Nephron (organoid): ENCODE results near the gene CSMD2.

Experiments
- H3K27ac Mint-ChIP-seq, 3 experiments: 2 replicates each; pipeline ENCODE4 v1.8.0; 2020; ENCODE audit warnings: mixed read lengths in 3 of 3, mild to moderate bottlenecking in 2 of 3, moderate library complexity in 1 of 3
- H3K27me3 Mint-ChIP-seq: 2 replicates; pipeline ENCODE4 v1.8.0; 2021; ENCODE audit warnings: low read depth, mild to moderate bottlenecking, moderate library complexity, mixed read lengths
- H3K36me3 Mint-ChIP-seq: 2 replicates; pipeline ENCODE4 v1.8.0; 2020; ENCODE audit warnings: low read depth, mixed read lengths
- H3K4me1 Mint-ChIP-seq: 2 replicates; pipeline ENCODE4 v1.8.0; 2020; ENCODE audit warnings: mixed read lengths
- H3K4me3 Mint-ChIP-seq, 3 experiments: 2 replicates each; pipeline ENCODE4 v1.8.0; 2020; ENCODE audit warnings: mild to moderate bottlenecking in 3 of 3, mixed read lengths in 3 of 3, moderate library complexity in 2 of 3
- H3K9me3 Mint-ChIP-seq: 2 replicates; pipeline ENCODE4 v1.8.0; 2020; ENCODE audit warnings: mixed read lengths
- TF ChIP-seq, protein P1 (sequence below), 3 experiments: fragments of 200-600 bp; sonication (generic); IDR thresholded peaks; one replicate each; pipeline ENCODE4 v1.5.0; 2021; ENCODE audit warnings: antibody characterized with exemption in 3 of 3; ENCODE audit not compliant: unreplicated experiment in 3 of 3

CSMD2 gene

DNA sequence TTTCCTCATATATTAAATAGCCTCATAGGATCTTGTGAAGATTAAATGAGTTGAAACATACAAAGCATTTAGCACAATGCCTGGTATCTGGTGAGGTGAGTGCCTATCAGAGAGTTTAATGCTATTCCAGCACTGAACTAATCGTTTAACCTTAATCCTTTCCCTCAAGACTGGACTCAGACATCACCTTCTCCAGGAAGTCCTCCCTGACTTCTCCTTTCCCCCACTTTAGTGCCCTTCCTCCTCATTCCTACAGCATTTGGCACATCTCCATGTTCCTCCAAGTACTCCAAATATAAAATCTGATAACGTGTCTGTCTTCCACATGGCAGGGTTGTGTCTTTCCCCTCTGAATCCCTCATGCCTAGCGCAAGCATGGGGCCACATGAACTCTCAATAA, 632.8 kb downstream of the CSMD2 start:
- no peaks in the 10 kb centered on the region for H3K9me3 Mint-ChIP-seq
- TF ChIP-seq, protein P1, sequence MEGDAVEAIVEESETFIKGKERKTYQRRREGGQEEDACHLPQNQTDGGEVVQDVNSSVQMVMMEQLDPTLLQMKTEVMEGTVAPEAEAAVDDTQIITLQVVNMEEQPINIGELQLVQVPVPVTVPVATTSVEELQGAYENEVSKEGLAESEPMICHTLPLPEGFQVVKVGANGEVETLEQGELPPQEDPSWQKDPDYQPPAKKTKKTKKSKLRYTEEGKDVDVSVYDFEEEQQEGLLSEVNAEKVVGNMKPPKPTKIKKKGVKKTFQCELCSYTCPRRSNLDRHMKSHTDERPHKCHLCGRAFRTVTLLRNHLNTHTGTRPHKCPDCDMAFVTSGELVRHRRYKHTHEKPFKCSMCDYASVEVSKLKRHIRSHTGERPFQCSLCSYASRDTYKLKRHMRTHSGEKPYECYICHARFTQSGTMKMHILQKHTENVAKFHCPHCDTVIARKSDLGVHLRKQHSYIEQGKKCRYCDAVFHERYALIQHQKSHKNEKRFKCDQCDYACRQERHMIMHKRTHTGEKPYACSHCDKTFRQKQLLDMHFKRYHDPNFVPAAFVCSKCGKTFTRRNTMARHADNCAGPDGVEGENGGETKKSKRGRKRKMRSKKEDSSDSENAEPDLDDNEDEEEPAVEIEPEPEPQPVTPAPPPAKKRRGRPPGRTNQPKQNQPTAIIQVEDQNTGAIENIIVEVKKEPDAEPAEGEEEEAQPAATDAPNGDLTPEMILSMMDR (IDR thresholded peaks at IDR 0.05; ENCODE audit: unreplicated experiment in 3 of 3), result no peak
- H3K27me3 Mint-ChIP-seq, result no peaks in the 10 kb centered on the region
- H3K36me3 Mint-ChIP-seq, result no peaks in the 10 kb centered on the region
- no peak overlapping the region for H3K4me3 Mint-ChIP-seq
- H3K4me1 Mint-ChIP-seq, result no peaks in the 10 kb centered on the region
- H3K27ac Mint-ChIP-seq, result no peak overlapping the region

DNA sequence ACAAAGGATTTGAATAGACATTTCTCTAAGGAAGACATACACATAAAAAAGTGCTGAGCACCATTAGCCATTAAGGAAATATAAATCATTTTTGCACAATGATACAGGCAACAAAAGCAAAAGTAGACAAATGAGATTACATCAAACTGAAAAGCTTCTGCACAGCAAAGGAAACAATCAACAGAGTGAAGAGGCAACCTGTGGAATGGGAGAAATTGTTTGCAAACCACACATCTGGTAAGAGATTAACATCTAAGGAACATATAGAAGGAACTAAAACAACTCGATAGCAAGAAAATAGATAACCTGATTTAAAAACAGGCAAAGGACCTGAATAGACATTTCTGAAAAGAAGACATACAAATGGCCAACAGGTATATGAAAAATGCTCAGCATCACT, 635.1 kb downstream of the CSMD2 start:
- no peaks in the 10 kb centered on the region for H3K36me3 Mint-ChIP-seq
- no peaks in the 10 kb centered on the region for H3K4me1 Mint-ChIP-seq
- H3K27me3 Mint-ChIP-seq, result no peaks in the 10 kb centered on the region
- TF ChIP-seq, protein P1 (IDR thresholded peaks at IDR 0.05; ENCODE audit: unreplicated experiment in 3 of 3), result no peak
- H3K27ac Mint-ChIP-seq, result no peak overlapping the region
- H3K9me3 Mint-ChIP-seq, result peaks cover 3% of the 10 kb centered on the region
- H3K4me3 Mint-ChIP-seq, result no peak overlapping the region

DNA sequence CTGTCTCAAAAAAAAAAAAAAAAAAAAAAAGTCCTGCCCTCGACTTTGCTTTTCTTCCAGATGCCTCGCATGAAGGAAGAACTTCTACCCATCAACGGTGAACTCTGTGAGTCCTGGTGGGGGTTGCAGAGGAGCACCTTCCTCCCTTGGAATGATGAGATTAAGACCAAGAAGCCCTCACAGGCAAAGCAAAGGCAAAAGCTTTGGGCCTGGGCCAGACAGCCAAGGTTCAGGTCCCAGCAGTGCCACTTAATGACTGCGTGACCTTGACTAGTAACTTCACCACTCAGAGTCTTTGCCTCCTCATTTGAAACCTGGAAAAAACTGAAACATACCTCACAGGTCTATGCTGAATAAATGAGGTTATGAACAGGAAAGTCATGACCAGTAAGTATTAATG, 637.1 kb downstream of the CSMD2 start:
- Mint-ChIP-seq H3K36me3 (no peaks in the 10 kb centered on the region), H3K9me3 (peaks cover 3% of the 10 kb centered on the region), H3K27me3 (peaks cover 4% of the 10 kb centered on the region), H3K4me1 (no peaks in the 10 kb centered on the region), H3K4me3 (no peak overlapping the region), H3K27ac (no peak overlapping the region)
- TF ChIP-seq, protein P1 (IDR thresholded peaks at IDR 0.05; ENCODE audit: unreplicated experiment in 3 of 3), result no peak

DNA sequence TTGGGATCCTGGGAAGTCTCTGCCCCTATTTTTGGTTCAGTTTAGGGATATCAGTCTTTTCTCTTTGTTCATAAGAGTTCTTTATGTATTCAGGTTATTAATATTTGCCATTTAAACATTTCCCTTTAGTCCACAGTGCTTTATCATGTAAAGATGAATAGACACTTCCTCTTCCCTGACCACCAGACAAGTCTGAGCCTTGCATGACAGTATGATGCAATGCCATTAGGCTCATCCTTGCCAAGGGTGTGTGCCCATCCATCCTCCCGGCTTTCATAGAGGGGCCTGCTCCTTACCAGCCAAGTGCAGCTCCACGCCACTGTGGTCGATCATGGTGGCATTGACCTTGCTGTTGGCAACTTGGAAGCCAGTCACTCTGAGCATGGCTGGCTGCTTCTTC, 640.4 kb downstream of the CSMD2 start:
- Mint-ChIP-seq H3K27me3 (peaks cover 4% of the 10 kb centered on the region), H3K4me3 (no peak overlapping the region), H3K4me1 (no peaks in the 10 kb centered on the region), H3K36me3 (no peaks in the 10 kb centered on the region), H3K9me3 (peaks cover 3% of the 10 kb centered on the region), H3K27ac (no peak overlapping the region)
- TF ChIP-seq, protein P1 (IDR thresholded peaks at IDR 0.05; ENCODE audit: unreplicated experiment in 3 of 3), result no peak

DNA sequence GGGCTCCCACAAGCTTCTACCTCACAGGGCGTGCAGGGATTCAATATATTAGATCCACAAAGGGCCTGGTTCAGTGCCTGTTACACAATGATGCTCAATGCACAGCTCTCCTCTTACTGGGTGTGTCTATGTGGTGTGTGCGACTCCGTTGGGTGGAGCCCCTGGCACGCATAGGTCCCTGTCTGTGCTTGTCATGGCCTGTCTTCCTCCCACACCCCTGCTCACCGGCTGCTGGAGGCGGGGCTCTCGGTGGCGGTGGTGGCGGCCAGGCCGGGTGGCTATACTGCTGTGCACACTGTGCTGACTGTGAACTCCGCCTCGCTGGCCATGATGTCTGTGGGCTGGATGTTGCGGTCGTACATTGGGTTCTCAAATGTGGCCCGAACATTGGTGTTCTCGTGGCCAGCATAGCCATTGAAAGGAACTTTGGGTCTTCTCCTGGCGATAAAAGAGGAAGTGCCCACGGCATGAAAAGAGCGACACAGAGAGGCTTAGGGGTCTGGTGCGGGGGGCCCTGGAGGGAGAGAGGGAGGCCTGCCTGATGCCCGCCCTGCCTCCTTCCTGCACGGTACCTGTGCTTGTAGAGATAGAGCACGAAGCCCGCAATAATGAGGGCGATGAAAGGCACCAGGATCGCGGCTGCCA, 645.7 kb downstream of the CSMD2 start:
- Mint-ChIP-seq H3K4me3 (no peak overlapping the region), H3K27ac (no peak overlapping the region), H3K4me1 (peaks cover 11% of the 10 kb centered on the region), H3K36me3 (no peaks in the 10 kb centered on the region), H3K27me3 (no peaks in the 10 kb centered on the region), H3K9me3 (no peaks in the 10 kb centered on the region)
- TF ChIP-seq, protein P1 (IDR thresholded peaks at IDR 0.05; ENCODE audit: unreplicated experiment in 3 of 3), result no peak

DNA sequence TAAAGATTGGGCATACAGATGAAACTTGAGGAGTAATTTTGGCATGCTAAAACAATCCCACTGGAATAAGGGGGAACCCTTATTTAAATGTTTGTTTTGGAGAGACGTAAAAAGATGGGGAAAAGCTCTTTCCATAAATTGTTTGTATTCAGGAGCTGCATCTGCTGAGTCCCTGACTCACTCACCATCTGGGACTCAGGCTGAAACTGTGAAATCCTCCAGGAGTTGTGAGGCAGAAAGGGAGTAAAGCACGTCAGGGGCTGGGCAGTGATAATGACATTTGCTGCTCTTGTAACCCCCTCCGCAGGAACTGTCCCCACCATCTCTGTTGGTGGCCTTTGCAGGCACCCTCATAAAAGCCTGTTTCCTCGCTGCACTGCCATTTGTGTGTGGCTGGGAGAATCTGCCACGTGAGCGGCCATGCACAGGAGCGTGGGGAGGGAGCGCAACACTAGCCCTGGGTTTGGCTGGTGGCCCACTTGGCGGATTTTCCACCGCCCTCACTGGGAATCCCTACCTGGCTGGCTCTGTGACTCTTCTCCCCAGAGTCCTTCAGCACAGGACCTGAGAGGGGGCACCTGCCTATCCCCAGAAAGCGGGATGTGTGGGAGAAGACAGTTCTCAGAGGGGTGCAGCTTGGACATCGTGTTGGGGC, 647.3 kb downstream of the CSMD2 start:
- H3K9me3 Mint-ChIP-seq, result no peaks in the 10 kb centered on the region
- no peak overlapping the region for H3K27ac Mint-ChIP-seq
- no peaks in the 10 kb centered on the region for H3K27me3 Mint-ChIP-seq
- no peaks in the 10 kb centered on the region for H3K36me3 Mint-ChIP-seq
- TF ChIP-seq, protein P1 (IDR thresholded peaks at IDR 0.05; ENCODE audit: unreplicated experiment in 3 of 3), result no peak
- peaks cover 11% of the 10 kb centered on the region for H3K4me1 Mint-ChIP-seq
- no peak overlapping the region for H3K4me3 Mint-ChIP-seq
